Middle frontal gyrus (tissue), 1 donor: ENCODE results near the gene PAFAH1B1.

Experiments
- DNase-seq: peaks from one replicate; pipeline ENCODE4 v3.0.0-alpha.2; 2015; ENCODE audit warnings: low spot score; ENCODE audit errors: extremely low spot score

PAFAH1B1 gene

GRCh38 chr17:2719861-2720260, 126.4 kb downstream of the PAFAH1B1 start:
- no peak for DNase-seq

- DNase-seq = no peak
These were observed 128.1 kb downstream of the PAFAH1B1 start for GRCh38 chr17:2721603-2722002.

GRCh38 chr17:2722611-2723010, 129.2 kb downstream of the PAFAH1B1 start:
- DNase-seq = no peak

- DNase-seq = no peak
These were observed 130.1 kb downstream of the PAFAH1B1 start for GRCh38 chr17:2723505-2723996.

- no peak for DNase-seq
These were observed 130.7 kb downstream of the PAFAH1B1 start for GRCh38 chr17:2723997-2724783.

- DNase-seq = no peak
These were observed 131.3 kb downstream of the PAFAH1B1 start for GRCh38 chr17:2724784-2725164.

GRCh38 chr17:2730764-2731353, 137.4 kb downstream of the PAFAH1B1 start:
- DNase-seq = no peak

GRCh38 chr17:2731807-2732206, 138.4 kb downstream of the PAFAH1B1 start:
- no peak for DNase-seq

GRCh38 chr17:2734939-2735338, 141.5 kb downstream of the PAFAH1B1 start:
- DNase-seq = no peak
